Measurements from ENCODE around the gene ZBP1.

ZBP1 gene

DNA sequence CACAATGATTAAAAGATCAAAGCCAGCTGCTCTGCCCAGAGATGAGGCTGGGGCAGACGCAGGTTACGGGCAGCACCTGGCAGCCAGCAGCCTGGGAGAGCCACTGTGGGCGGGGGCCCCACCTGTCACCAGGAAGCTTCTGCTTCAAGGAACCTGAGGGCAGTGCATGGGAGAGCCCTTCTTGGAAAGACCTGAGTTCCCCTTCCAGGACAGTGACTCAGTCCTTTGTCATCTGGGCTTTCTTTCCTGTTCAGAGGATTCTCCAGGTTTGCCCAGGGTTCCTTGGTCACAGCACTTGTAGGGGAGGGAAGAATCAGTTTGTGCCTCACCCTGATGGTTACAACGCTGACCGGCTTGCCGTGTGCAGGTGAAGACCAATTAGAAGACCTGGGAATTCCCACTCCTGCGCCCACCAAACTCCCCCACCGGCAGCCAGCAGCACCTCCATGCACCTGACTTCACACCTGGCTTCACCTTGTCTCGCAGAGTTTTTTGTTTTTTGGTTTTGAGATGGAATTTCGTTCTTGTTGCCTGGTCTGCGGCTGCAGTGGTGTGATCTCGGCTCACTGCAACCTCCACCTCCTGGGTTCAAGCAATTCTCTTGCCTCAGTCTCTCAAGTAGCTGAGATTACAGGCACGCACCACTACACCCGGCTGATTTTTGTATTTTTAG, 2.0 kb downstream of the ZBP1 start:
- peak; percentile 38 for DNase-seq (ENCODE audit: low read depth, low spot score)

DNA sequence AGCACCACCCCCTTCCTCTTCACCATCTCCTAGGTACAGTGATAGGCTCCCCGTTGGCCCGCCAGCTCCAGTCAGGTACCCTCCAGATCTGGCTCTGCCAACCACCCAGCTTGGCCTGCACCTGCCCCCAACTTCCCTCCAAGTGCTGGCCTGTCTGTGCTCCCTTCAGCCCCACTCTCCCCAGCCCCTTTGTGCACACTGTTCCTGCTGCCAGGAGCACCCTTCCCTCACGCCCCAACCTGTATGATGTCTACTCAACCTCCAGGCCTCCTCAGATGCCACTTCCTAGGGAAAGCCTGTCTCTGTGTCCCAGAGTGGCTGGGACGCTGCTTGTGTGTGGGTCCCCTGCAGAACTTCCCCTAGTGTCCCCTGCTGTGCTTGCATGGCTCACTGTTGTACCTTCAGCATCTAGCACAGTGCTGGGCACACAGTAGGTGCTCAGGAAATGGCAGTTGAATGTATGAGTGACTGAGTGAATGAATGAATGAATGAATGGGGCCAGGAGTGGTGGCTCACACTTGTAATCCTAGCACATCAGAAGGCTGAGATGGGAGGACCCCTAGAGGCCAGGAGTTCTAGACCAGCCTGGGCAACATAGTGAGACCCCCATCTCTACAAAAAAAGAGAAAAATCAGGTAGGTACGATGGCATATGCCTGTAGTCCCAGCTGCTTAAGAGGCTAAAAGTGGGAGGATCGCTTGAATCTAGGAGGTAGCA, 3.0 kb downstream of the ZBP1 start:
- DNase-seq (ENCODE audit: low read depth, low spot score) = no peak

GRCh38 chr20:57616143-57616951, 3.9 kb downstream of the ZBP1 start:
- DNase-seq (ENCODE audit: low read depth, low spot score) = no peak

DNA sequence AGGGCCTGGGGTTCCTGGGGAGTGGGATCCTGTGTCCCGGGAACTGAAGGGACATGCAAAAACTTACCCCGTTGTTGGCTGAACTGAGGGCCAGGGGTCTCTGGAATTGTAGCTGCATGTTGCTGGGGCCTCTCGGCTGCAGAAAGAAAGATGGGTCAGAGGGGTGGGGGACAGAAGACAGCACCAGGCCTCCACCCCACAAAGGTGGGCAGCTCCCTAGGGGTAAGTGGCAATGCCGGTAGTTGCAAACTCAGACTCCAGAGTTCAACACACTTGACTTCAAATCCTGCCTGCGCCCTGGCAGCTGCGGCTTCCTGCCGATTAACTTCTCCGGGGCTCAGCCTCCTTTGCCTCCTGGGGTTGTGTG, 4.8 kb downstream of the ZBP1 start:
- DNase-seq (ENCODE audit: low read depth, low spot score) = no peak

DNA sequence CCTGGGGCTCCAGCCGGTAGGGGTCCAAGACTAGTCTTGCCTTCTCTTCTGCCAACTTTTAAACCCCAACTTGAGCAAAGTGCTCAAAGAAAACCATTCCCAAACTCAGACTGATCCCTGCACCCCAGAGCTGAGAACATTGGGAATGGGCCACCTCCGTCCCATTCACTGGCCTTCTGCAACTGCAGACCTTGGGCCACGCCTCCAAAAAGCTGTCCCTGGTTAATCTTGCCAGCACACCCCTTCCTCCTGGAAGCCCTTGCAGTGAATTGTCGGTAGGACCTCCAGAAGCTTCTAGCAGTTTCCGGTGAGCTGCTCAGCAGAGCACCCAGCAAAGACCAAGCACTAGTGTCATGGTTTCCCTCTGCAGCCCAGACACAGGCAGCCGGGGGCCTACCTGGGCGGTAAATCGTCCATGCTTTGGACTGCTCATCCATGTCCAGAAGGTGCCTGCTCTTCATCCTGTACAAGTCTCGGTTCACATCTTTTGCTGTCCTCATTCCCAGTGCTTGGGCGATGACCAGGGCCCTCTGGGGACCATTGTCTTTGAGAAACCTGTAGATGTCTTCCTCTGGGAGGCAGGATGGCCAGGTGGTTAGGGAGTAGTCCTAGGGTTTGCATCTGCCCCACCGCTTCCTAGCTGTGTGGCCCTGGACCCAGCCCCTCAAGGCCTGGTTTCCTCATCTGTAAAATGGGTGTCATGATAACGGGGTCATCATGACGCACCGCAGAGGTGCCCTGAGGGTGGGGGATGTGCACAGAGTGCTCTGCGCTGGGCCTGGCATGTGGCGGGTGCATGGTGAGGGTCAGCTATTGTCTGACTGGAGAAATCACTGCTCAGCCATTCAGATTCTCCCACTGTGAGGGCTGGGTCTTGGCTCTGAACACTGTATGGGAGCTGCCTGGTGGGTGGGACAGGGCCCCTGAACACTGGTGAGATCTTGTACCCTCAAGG, 5.5 kb downstream of the ZBP1 start:
- no peak for DNase-seq (ENCODE audit: low read depth, low spot score)

DNA sequence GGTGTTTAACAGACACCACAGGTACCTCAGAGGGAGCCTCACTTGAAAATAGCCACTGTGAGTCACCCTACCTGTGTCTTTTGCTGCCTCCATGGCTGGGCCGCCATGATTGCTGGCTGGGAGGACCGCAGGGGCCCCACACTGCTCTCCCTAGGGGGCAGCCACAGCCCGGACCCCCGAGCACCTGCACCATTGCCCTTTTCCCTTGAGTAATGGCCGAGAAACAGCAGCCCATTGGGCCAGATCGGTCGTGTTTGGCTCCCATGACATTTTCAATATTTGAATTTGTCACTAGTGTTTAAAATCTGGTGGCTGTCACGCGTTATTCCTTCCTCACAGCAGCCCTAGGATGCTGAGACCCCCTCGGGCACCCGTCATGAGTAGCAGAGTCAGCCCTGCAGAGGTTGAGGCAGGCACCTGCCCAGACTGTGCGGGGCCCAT, 6.7 kb downstream of the ZBP1 start:
- no peak for DNase-seq (ENCODE audit: low read depth, low spot score)

- DNase-seq (ENCODE audit: low read depth, low spot score) = no peak
Observed at GRCh38 chr20:57612916-57613315, 7.3 kb downstream of the ZBP1 start.

- no peak for DNase-seq (ENCODE audit: low read depth, low spot score)
Observed at GRCh38 chr20:57612436-57612835, 7.8 kb downstream of the ZBP1 start.

GRCh38 chr20:57611586-57612311, 8.5 kb downstream of the ZBP1 start:
- no peak for DNase-seq (ENCODE audit: low read depth, low spot score)

DNA sequence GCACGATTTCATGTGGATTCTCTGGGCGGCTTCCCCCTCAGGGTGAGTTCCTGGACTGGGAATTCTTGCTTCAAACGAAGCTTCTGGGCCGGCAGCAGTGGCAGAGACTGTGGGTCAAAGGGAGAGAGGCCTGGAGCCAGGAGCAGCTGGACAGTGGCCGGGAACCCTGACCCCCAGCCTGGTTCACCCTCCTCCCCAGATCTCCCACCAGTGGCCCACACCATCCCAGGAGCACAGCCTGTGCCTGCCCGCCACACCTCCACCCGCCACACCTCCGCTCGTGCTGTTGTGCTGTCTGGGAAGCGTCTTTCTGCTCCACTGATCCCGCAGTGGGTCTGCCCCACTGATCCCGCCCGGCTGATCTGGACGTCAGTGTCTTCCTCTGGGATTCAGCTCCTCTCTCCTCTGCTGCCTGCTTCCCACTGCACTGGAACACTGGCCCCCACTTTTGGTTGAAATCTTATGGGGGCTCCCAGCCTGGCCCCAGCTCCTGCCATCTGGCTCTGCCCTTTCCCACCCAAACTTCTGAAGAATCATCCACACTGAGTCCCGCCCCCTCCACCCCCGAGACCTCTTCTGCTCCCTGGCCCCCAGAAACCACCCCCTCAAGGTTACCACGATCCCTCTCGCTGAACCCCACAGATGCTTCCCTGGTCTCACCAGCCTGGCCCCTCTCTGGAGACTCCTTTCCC, 9.8 kb downstream of the ZBP1 start:
- DNase-seq (ENCODE audit: low read depth, low spot score) = peak; percentile 51

DNA sequence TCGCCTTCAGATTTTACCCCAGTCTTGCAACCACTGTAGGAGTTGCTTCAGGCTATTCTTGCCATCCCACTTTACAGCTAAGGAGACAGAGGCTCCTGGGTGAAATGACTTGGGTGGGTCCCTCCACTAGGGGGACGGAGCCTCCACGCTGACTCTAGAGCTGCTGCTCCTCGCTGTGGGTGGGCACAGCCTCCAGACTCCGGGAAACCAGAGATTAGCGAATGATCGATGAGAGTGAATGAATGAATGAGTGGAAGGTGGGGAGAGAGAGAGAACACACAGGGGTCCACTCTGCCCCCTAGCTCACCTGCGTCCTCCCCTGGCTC, 10.4 kb downstream of the ZBP1 start:
- no peak for DNase-seq (ENCODE audit: low read depth, low spot score)

GRCh38 chr20:57609086-57609841, 11.0 kb downstream of the ZBP1 start:
- DNase-seq (ENCODE audit: low read depth, low spot score) = no peak

- no peak for DNase-seq (ENCODE audit: low read depth, low spot score)
Observed at GRCh38 chr20:57608516-57608915, 11.7 kb downstream of the ZBP1 start.

DNA sequence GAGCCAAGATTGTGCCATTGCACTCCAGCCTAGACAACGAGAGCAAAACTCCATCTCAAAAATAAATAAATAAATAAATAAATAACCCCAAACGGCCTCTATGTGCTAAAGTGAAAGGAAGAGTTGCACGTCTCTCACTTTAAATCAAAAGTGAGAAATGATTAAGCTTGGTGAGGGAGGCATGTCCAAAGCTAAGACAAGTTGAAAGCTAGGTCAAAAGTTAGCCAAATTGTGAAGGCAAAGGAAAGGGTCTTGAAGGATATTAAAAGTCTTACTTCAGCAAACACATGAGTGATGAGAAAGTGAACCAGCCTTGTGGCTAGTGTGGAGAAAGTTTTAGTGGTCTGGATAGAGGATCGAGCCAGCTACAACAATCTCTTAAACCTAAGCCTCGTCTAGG, 14.3 kb downstream of the ZBP1 start:
- no peak for DNase-seq (ENCODE audit: low read depth, low spot score)

- DNase-seq (ENCODE audit: low read depth, low spot score) = no peak
Observed at GRCh38 chr20:57605045-57605444, 15.2 kb downstream of the ZBP1 start.

DNA sequence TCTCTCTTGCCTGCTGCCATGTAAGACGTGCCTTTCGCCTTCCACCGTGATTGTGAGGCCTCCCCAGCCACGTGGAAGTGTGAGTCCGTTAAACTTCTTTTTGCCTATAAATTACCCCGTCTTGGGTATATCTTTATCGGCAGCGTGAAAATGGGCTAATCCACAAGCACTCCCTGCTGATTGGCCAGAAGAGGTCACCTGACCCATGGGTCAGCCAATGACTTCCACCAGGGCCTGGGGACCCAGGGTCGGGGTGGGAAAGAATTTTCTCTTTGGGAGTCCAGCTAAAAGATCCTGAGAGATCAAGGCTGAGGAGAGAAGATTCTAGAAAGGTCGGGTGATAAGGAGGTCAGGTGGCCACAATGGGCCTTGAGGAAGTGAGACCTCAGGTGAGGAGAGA, 17.1 kb downstream of the ZBP1 start:
- DNase-seq (ENCODE audit: low read depth, low spot score) = no peak

DNA sequence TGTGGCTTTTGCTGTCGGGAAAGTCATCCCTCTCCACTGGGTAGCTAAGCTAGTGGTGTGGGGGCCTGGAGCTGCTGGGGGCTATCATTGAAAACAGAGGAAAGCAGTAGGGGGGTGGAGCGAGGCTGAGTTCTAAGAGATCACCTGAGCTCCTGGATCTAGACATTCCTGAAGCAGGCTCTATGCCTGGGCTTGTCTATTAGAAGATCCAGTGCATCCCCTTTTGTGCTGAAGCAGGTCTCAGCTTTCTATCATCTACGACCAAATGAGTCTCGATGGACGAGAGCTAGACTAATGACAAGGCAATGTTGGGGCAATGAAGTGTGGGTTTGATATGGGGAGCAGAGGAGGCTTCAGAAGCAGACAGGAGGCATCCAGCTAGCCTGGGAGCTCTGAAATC, 18.5 kb downstream of the ZBP1 start:
- DNase-seq (ENCODE audit: low read depth, low spot score) = no peak

- DNase-seq (ENCODE audit: low read depth, low spot score) = no peak
Observed at GRCh38 chr20:57601211-57601570, 19.0 kb downstream of the ZBP1 start.

DNA sequence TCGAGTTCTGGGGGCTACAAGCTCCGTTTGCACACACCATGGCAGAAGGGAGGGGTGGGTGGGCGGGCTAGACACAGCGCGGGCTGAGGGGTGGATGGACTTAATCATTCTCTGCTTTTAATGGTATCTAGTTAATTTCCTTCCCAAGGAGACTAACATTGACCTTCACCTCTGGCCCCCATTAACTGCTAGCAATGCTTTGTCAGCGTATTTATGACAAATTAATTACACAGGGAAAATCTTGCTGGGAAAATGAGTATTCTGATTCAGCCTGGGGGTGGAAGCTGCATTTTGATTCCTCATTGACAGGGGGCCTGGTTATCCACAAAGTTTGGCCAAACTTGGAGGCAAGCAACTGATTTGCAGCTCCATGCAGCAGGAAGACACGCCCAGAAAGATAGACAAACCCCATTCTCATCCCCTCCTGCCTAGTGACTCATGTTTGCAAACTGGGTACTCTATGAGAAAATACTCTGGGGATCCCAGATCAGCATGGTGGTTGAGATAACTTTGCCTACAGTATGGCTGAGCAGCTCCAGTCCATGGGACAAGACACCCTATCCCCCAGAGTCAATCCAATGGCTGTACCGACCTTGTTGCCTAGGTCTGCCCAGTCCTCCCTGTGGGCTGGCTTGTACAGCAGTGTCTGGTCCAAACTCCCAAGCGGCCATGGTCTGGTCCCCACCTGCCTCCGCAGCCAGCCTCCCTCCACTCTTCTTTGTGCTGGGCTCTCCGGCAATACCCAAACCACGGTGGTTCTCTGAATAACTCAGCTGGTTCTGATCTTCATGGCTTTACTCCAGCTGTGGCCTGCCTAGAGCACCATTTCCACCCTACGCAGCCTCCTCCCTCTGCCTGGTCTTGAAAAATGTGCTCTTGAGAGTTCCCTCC, 19.7 kb downstream of the ZBP1 start:
- no peak for DNase-seq (ENCODE audit: low read depth, low spot score)
